Stimulated activated CD8-positive, alpha-beta memory T cell treated with anti-CD3 and anti-CD28 coated beads, Interleukin-12 subunit alpha, Interleukin-12 subunit beta, amount 100 ng/mL, for 24 hours (primary cell): ENCODE measurements around the gene FTL.
"Not testable (repeated sequence)": the region's sequence is repeated elsewhere in the genome, so short reads cannot be mapped to it uniquely, and the experiment has no call there.

ENCODE experiments used
- DNase-seq: peaks from one replicate; pipeline ENCODE4 v3.0.0-alpha.2; 2020; ENCODE audit errors: extremely low read depth

The FTL gene

DNA sequence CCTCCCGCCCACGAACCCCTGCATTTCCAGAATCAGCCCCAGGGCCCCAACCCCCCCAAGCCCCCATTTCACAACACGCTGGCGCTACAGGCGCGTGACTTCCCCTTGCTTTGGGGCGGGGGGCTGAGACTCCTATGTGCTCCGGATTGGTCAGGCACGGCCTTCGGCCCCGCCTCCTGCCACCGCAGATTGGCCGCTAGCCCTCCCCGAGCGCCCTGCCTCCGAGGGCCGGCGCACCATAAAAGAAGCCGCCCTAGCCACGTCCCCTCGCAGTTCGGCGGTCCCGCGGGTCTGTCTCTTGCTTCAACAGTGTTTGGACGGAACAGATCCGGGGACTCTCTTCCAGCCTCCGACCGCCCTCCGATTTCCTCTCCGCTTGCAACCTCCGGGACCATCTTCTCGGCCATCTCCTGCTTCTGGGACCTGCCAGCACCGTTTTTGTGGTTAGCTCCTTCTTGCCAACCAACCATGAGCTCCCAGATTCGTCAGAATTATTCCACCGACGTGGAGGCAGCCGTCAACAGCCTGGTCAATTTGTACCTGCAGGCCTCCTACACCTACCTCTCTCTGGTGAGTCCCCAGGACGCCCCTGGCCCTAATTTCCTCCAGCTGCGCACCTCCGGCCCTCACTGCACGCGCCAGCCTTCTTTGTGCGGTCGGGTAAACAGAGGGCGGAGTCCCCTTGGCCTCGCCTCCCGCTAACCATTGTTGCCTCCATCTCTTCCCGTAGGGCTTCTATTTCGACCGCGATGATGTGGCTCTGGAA is at the start of gene FTL:
FTL (plus strand) TSS at position 270 of the 766 bp plus-strand sequence; CDS start at position 469, 199 bp downstream.
- DNase-seq = peak; percentile 80

DNA sequence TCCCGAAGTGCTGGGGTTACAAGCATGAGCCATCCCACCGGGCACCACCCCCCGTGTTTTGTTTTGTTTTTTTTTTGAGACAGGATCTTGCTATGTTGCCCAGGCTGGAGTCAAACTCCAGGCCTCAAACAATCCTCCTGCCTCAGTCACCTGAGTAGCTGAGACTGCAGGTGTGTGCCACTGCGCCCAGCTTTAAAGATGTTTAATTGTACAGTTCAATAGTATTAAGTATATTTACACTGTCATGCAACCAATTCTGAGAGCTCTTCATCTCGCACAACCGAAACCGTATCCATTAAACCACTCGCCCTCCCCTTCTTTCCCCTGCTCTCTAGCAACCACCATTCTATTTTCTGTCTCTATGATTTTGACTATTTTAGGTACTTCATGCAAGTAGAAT is 49.4 kb upstream of the FTL start:
- no peak for DNase-seq

GRCh38 chr19:48918071-48918470 is 47.0 kb upstream of the FTL start:
- DNase-seq = no peak

DNA sequence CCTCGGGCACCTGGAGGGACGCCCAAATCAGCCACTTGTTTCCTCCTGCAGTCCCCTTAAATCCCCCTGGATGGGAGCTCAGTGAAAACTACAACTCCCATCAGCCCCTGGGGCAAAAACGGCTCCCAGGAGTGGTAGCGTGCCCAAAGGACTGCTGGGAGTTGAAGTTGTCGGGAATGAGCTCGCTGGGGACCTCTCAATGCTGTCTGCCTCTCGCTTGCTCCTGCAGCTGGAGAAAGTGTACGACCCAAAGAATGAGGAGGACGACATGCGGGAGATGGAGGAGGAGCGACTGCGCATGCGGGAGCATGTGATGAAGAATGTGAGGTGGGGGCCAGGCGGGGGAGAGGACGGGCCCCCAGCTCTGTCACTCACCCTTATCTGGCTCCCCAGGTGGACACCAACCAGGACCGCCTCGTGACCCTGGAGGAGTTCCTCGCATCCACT is 46.3 kb upstream of the FTL start:
- no peak for DNase-seq

DNA sequence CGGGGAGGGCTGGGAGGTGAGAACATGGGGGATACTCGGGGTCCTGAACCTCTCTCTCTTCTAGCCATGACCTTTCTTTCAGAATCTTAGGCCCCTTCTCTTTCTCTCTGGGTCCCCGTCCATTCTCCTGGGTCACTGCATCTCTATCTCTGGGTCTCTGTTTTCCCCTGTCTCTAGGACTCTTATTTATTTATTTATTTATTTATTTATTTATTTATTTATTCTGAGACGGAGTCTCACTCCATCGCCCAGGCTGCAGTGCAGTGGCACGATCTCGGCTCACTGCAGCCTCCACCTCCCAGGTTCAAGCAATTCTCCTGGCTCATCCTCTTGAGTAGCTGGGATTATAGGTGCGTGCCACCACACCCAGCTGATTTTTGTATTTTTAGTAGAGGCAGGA is 45.8 kb upstream of the FTL start:
- DNase-seq = not testable (repeated sequence)

- no peak for DNase-seq
These were observed 44.2 kb upstream of the FTL start for GRCh38 chr19:48920949-48921348.

DNA sequence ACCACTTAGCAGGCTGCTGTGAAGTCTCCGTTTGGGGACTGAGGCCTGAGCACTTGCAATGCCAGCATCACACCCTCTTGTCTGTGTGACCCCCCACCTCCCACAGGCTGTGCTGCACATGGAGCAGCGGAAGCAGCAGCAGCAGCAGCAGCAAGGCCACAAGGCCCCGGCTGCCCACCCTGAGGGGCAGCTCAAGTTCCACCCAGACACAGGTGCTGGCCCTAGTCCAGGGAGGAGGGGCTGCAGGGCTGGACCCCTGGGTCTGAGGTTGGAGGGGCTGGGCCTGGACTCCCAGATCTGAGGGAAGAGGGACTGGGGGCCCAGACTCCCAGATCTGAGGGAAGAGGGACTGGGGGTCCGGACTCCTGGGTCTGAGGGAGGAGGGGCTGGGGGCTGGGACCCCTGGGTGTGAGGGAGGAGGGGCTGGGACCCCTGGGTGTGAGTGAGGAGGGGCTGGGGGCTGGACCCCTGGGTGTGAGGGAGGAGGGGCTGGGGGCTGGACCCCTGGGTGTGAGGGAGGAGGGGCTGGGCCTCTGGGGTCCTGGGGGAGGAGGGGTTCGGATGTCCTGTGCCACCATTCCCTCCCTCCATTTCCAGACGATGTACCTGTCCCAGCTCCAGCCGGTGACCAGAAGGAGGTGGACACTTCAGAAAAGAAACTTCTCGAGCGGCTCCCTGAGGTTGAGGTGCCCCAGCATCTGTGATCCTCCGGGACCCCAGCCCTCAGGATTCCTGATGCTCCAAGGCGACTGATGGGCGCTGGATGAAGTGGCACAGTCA is 43.2 kb upstream of the FTL start:
- DNase-seq = no peak

DNA sequence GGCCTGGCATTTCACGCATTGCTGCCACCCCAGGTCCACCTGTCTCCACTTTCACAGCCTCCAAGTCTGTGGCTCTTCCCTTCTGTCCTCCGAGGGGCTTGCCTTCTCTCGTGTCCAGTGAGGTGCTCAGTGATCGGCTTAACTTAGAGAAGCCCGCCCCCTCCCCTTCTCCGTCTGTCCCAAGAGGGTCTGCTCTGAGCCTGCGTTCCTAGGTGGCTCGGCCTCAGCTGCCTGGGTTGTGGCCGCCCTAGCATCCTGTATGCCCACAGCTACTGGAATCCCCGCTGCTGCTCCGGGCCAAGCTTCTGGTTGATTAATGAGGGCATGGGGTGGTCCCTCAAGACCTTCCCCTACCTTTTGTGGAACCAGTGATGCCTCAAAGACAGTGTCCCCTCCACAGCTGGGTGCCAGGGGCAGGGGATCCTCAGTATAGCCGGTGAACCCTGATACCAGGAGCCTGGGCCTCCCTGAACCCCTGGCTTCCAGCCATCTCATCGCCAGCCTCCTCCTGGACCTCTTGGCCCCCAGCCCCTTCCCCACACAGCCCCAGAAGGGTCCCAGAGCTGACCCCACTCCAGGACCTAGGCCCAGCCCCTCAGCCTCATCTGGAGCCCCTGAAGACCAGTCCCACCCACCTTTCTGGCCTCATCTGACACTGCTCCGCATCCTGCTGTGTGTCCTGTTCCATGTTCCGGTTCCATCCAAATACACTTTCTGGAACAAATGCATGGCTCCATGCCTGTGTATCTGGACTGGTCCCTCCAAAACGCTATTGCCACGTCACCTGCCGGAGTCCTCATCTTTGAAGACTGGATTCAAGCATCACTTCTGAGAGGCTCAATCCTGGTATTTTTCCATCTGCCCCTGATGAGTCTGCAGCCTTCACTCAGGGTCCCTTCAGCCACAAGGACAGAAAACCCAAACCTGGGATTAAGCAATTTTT is 42.3 kb upstream of the FTL start:
- DNase-seq = no peak

- DNase-seq = no peak
These were observed 39.8 kb upstream of the FTL start for GRCh38 chr19:48925240-48925843.

GRCh38 chr19:48925890-48926289 is 39.2 kb upstream of the FTL start:
- DNase-seq = not testable (repeated sequence)

DNA sequence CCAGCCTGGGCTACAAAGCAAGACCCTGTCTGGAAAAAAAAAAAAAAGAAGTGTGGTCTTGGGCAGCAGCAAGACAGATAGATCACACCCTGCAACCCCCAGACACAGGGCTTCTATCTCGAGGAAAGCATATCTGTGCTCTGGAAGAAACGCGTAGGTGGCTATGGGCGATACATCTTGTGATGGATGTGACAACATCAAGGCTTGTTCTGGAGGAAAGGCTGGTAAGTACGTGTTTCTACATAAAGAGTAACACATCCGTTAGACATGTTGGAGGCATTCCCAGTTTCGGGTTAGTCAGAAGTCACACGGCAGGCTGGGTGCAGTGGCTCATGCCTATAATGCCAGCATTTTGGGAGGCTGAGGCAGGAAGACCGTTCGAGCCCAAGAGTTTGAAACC is 38.2 kb upstream of the FTL start:
- no peak for DNase-seq

DNA sequence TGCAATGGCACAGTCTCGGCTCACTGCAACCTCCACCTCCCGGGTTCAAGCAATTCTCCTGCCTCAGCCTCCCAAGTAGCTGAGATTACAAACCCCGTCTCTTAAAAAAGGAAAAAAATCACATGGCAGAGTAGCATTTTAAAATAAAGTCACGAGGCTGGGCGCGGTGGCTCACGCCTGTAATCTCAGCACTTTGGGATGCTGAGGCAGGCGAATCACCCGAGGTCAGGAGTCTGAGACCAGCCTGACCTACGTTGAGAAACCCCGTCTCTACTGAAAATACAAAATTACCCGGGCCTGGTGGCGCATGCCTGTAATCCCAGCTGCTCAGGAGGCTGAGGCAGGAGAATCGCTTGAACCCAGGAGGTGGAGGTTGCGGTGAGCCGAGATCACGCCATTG is 37.4 kb upstream of the FTL start:
- DNase-seq = not testable (repeated sequence)

- no peak for DNase-seq
These were observed 36.7 kb upstream of the FTL start for GRCh38 chr19:48928164-48929025.

- DNase-seq = peak; percentile 37
These were observed 31.7 kb upstream of the FTL start, which contains the start of gene DHDH for GRCh38 chr19:48933382-48933932. DHDH (plus strand) TSS chr19:48933699; CDS start chr19:48933722, 23 bp downstream.

DNA sequence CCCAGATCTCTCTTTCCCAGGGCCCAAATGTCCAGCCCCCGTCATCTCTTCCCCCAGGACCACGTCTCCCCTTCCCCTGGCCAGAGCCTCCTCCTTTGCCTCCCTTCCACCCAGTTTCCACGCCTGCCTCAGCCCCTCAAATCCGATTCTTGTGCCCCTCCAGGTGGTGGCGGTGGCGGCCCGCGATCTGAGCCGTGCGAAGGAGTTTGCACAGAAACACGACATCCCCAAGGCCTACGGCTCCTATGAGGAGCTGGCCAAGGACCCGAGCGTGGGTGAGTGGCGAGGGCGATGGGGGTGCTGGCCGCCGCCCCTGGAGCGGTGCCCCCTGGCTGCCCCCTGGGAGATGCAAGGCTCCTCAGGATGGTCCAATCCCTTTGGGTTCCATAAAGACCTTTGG is 30.3 kb upstream of the FTL start:
- DNase-seq = no peak

- no peak for DNase-seq
These were observed 29.2 kb upstream of the FTL start for GRCh38 chr19:48935864-48936263.

DNA sequence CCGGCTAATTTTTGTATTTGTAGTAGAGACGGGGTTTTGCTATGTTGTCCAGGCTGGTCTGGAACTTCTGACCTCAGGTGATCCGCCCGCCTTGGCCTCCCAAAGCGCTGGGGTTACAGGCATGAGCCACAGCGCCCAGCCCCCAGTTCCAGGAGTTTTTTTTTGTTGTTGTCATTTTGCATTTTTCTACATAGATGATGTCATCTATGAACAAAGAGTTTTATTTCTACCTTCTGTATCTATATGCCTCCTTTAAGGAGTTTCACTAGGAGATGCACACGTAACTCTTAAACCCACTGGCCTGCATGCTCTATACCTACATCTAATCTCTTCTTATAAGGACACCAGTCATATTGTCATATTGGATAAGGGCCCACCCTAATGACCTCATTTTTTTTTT is 26.9 kb upstream of the FTL start:
- no peak for DNase-seq

DNA sequence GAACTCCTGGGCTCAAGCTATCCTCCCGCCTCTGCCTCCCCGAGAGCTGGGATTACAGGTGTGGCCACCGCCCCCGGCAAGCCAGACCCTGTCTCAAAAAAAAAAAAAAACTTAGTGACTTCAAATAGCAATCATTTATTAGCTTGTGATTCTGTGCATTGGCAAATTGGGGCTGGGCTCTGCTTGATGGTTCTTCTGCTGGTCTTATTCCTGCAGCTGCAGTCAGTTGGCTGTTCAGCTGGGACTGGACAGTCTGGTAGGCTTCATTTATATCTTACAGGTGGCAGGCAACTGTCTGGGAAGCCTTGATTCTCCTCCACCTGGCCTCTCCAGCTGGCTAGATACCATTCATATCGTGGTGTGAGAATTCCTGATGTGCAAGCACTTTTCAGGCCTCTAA is 24.2 kb upstream of the FTL start:
- DNase-seq = no peak

- DNase-seq = no peak
These were observed 22.0 kb upstream of the FTL start for GRCh38 chr19:48943081-48943480.

DNA sequence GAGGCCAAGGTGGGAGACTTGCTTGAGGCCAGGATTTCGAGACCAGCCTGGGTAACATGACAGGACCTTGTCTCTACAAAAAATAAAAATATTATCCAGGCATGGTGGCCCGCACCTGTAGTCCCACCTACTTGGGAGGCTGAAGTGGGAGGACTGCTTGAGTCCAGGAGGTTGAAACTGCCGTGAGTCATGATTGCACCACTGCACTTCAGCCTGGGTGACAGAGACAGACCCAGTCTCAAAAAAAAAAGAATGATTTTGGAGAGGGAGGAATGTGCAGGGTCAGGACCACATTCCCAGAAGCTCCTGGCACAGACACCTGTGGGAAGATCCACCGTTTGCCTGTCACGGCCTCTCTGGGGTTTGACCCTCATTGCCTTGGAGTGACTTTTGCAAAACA is 19.7 kb upstream of the FTL start:
- no peak for DNase-seq
